Thyroid gland (tissue), 4 donors: ENCODE data around the gene BBS9.

ENCODE experiments used
- POLR2A ChIP-seq, 2 donors: fragments of 450-650 bp; IDR thresholded peaks; one replicate each; pipeline ENCODE4 v1.6.1; 2017; ENCODE audit warnings: antibody characterized with exemption in 2 of 2, mild to moderate bottlenecking in 2 of 2, moderate library complexity in 1 of 2
- TF ChIP-seq, protein P1 (sequence below), 6 experiments: fragments of 200-600 bp in 3 of 6; fragments of 450-650 bp in 3 of 6; sonication (generic) in 3 of 6; IDR thresholded peaks; one replicate each; pipeline ENCODE4 v1.5.1; 2016 to 2019; ENCODE audit warnings: antibody characterized with exemption in 6 of 6, mild to moderate bottlenecking in 2 of 6, inconsistent platforms in 1 of 6, moderate library complexity in 1 of 6

DNA sequence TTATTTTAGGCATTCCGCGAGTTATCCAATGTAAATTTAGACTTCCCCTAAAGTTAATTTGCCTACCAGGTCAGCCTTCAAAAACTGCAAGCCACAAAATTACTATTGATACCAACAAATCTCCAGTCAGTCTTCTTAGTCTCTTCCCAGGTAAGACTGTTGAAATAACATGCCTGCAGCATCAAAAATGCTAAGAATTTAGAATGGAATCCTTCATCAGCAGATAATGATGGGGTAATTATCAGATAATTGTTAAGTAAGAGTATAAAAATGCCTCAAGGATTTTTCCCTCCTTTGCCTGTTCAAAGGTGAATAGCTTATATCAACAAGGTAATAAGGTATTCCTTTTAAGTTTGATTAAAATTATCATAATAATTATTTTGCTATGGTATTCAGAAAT, 228.5 kb downstream of the BBS9 start:
- TF ChIP-seq, protein P1, sequence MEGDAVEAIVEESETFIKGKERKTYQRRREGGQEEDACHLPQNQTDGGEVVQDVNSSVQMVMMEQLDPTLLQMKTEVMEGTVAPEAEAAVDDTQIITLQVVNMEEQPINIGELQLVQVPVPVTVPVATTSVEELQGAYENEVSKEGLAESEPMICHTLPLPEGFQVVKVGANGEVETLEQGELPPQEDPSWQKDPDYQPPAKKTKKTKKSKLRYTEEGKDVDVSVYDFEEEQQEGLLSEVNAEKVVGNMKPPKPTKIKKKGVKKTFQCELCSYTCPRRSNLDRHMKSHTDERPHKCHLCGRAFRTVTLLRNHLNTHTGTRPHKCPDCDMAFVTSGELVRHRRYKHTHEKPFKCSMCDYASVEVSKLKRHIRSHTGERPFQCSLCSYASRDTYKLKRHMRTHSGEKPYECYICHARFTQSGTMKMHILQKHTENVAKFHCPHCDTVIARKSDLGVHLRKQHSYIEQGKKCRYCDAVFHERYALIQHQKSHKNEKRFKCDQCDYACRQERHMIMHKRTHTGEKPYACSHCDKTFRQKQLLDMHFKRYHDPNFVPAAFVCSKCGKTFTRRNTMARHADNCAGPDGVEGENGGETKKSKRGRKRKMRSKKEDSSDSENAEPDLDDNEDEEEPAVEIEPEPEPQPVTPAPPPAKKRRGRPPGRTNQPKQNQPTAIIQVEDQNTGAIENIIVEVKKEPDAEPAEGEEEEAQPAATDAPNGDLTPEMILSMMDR (IDR thresholded peaks at IDR 0.05): no peak
- no peak for TF ChIP-seq POLR2A (IDR thresholded peaks at IDR 0.05)
